ENCODE results near the gene SEPTIN10. TPM values are rescaled to one million over a fixed set of nuclear protein-coding genes. Genes with fewer than 3 reads are reported as not detected.

SEPTIN10 gene
- total RNA-seq, 1 donor from 2014 or later, result 76.7 TPM

DNA sequence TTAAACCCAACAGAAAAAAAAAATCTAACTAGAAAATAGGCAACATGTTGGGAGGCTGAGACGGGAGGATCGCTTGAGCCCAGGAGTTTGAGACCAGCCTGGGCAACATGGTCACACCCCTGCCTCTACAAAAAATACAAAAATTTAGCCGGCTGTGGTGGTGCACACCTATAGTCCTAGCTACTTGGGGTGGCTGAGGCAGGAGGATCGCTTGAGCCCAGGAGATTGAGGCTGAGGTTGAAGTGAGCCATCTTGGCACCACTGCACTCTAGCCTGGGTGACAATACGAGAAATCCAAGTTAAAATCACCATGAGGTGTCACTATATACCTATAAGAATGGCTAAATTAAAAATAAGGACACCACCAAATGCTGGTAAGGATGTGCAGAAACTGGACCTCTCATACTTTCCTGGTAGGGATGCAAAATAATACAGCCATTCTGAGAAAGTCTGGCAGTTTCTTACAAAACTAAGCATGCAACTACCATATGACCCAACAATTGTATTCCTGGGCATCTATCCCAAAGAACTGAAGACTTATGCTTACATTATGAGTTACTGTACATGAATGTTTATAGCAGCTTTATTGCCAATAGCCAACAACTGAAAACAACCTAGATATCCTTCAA is 2.2 kb downstream of the SEPTIN10 start:
- Mint-ChIP-seq H3K27me3 (peaks cover 12% of the 10 kb centered on the region), H3K36me3 (peaks cover 14% of the 10 kb centered on the region), H3K4me1 (ENCODE audit: unreplicated experiment) (peaks cover 45% of the 10 kb centered on the region), H3K27ac (peak overlapping the region; percentile 90), H3K4me3 (peak overlapping the region; percentile 92), H3K9me3 (peaks cover 3% of the 10 kb centered on the region)
- DNase-seq (ENCODE audit: extremely low spot score, unreplicated experiment), result no peak
- TF ChIP-seq, protein P1, sequence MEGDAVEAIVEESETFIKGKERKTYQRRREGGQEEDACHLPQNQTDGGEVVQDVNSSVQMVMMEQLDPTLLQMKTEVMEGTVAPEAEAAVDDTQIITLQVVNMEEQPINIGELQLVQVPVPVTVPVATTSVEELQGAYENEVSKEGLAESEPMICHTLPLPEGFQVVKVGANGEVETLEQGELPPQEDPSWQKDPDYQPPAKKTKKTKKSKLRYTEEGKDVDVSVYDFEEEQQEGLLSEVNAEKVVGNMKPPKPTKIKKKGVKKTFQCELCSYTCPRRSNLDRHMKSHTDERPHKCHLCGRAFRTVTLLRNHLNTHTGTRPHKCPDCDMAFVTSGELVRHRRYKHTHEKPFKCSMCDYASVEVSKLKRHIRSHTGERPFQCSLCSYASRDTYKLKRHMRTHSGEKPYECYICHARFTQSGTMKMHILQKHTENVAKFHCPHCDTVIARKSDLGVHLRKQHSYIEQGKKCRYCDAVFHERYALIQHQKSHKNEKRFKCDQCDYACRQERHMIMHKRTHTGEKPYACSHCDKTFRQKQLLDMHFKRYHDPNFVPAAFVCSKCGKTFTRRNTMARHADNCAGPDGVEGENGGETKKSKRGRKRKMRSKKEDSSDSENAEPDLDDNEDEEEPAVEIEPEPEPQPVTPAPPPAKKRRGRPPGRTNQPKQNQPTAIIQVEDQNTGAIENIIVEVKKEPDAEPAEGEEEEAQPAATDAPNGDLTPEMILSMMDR (conservative IDR thresholded peaks at IDR 0.05), result no peak

DNA sequence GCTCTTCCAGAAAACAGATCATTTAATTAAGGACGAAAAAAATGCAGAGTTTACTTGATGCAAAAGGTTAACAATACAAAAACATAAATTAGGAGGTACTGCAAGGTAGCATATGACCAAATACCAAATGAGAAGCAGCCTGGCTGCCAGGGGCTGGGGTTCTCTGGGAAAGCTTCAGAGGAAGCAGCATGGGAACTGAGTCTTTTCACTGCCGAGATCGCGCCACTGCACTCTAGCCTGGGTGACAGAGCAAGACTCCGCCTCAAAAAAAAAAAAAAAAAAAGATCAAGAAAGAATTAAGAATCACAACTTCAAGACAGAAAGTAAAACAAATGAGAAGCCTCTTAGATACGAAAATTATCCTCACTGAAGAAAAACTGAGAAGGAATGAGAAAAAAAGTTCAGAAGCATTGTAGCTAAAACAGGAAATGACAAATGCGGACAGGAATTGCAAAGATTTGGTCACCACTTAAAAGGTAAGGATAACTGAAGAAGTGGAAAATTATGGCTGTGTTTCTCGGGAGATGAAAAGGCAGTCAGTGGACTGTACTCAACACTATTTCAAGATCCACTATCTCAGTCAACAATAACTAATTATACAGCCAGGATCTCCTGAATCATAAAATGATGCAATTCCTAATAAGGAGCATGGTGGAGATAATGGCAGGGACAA is 4.3 kb downstream of the SEPTIN10 start:
- Mint-ChIP-seq H3K4me1 (ENCODE audit: unreplicated experiment) (peaks cover 35% of the 10 kb centered on the region), H3K27me3 (peaks cover 3% of the 10 kb centered on the region), H3K9me3 (peaks cover 3% of the 10 kb centered on the region), H3K36me3 (peaks cover 12% of the 10 kb centered on the region), H3K27ac (peak overlapping the region; percentile 15), H3K4me3 (peak overlapping the region; percentile 57)
- DNase-seq (ENCODE audit: extremely low spot score, unreplicated experiment), result no peak
- TF ChIP-seq, protein P1 (conservative IDR thresholded peaks at IDR 0.05), result no peak

DNA sequence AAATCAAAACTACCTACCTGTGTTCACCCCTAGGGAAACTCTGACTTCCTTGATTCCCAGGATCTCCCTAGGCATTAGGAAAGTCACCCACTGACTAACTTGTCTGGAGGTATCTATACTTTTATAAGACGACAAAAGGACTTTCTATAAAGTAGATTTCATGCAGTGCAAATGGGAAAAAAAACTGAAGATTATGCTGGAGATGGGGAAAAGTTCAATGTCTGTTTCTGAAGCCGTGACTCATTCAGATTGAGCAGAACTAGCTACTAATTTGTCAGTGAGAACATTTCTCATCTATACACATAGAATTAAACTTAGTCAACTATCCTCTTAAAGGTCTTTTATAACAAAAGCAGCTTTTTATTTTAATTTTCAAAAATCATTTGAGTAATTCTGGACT is 6.0 kb downstream of the SEPTIN10 start:
- TF ChIP-seq, protein P1 (conservative IDR thresholded peaks at IDR 0.05), result no peak

DNA sequence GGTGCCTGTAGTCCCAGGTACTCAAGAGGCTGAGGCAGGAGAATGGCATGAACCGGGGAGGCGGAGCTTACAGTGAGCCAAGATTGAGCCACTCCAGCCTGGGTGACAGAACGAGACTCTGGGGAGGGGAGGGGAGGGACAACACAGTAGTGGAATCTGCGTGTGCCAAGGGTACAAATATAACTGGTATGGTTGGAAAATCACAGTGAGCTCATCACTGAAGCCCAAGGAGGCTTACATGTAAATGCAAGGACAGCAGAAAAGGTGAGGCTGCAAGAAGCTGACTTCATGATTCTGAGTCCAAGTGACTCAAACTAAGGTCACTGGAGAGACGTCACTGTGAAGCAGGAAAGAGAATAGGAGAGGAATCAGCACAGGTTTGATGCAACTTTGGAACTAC is 9.2 kb downstream of the SEPTIN10 start:
- Mint-ChIP-seq H3K9me3 (peaks cover under 1% of the 10 kb centered on the region), H3K27me3 (no peaks in the 10 kb centered on the region), H3K27ac (peak overlapping the region; percentile 65), H3K4me1 (ENCODE audit: unreplicated experiment) (peaks cover 32% of the 10 kb centered on the region), H3K36me3 (peaks cover 22% of the 10 kb centered on the region), H3K4me3 (peak overlapping the region; percentile 35)
- DNase-seq (ENCODE audit: extremely low spot score, unreplicated experiment), result no peak
- TF ChIP-seq, protein P1 (conservative IDR thresholded peaks at IDR 0.05), result no peak

More for the DNA sequence above, 6.0 kb downstream of the SEPTIN10 start:
- peaks cover 16% of the 10 kb centered on the region for H3K36me3 Mint-ChIP-seq
- no peaks in the 10 kb centered on the region for H3K27me3 Mint-ChIP-seq
- no peak overlapping the region for H3K27ac Mint-ChIP-seq
- H3K4me3 Mint-ChIP-seq, result no peak overlapping the region
- H3K4me1 Mint-ChIP-seq (ENCODE audit: unreplicated experiment), result peaks cover 34% of the 10 kb centered on the region
- H3K9me3 Mint-ChIP-seq, result peaks cover 3% of the 10 kb centered on the region
- DNase-seq (ENCODE audit: extremely low spot score, unreplicated experiment), result no peak

DNA sequence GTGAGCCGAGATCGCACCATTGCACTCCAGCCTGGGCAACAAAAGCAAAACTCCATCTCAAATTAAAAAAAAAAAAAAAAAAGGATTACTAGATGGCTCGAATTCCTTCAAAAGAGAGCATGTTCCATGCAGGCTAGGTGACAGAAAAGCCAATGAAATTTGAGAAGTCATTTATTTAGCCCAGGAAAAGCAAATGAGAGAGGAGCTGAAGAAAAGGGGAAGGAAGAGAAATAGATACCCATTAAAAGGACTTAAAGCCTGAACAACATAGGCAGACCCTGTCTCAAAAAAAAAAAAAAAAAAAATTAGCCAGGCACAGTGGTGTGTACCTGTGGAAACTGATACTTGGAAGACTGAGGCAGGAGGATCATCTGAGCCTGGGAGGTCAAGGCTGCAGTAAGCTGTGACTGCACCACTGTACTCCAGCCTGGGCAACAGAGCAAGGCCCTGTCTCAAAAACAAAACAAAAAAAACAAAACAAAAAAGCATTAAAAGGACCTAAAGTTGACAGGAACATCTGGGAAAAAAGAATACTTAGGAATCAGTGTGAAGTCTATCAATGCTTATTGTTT is 11.1 kb downstream of the SEPTIN10 start:
- H3K4me3 Mint-ChIP-seq, result no peak overlapping the region
- H3K36me3 Mint-ChIP-seq, result peaks cover 18% of the 10 kb centered on the region
- no peaks in the 10 kb centered on the region for H3K27me3 Mint-ChIP-seq
- no peaks in the 10 kb centered on the region for H3K9me3 Mint-ChIP-seq
- TF ChIP-seq, protein P1 (conservative IDR thresholded peaks at IDR 0.05), result no peak
- DNase-seq (ENCODE audit: extremely low spot score, unreplicated experiment), result no peak
- H3K4me1 Mint-ChIP-seq (ENCODE audit: unreplicated experiment), result peaks cover 18% of the 10 kb centered on the region
- no peak overlapping the region for H3K27ac Mint-ChIP-seq

Measured in type B pancreatic cell (in vitro differentiated cells).